Adrenal gland (tissue), 5 donors: ENCODE measurements around the gene TMPRSS4.

ENCODE experiments used
- POLR2A ChIP-seq, 2 donors: fragments of 450-650 bp; IDR thresholded peaks; one replicate each; pipeline ENCODE4 v1.6.1; 2017; ENCODE audit warnings: antibody characterized with exemption in 2 of 2, mild to moderate bottlenecking in 2 of 2, moderate library complexity in 1 of 2
- TF ChIP-seq, protein P1 (sequence below), 6 experiments: fragments of 450-650 bp in 4 of 6; fragments of 200-600 bp in 2 of 6; sonication (generic) in 1 of 6; IDR thresholded peaks; 1 replicate in 5 of 6; 2 replicates in 1 of 6; pipeline versions ENCODE4 v1.5.1 to v1.8.0; 2016 to 2021; ENCODE audit warnings: antibody characterized with exemption in 6 of 6, mild to moderate bottlenecking in 2 of 6, moderate library complexity in 1 of 6
- donor health status: DM: no; HTN: no; CAD: no.

DNA sequence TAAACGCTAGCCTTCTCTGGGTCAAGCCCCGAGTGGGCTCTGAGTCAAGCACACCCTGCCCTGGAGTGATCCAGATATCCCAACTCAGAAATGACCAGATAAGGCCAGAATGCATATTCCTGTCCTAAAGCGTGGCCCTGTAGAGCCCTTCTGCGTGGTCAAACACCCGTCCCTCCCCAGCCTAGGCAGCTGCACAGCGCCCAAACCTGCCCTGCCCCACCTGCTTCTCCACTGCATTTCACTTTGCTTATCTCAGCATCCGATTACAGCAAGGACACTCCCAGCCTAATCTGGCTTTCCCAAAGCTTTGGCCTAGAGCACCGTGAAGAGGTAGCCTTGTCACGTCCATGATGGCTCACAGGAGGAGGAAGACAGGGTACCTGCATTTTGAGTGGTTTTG is 11.9 kb upstream of the TMPRSS4 start:
- TF ChIP-seq, protein P1, sequence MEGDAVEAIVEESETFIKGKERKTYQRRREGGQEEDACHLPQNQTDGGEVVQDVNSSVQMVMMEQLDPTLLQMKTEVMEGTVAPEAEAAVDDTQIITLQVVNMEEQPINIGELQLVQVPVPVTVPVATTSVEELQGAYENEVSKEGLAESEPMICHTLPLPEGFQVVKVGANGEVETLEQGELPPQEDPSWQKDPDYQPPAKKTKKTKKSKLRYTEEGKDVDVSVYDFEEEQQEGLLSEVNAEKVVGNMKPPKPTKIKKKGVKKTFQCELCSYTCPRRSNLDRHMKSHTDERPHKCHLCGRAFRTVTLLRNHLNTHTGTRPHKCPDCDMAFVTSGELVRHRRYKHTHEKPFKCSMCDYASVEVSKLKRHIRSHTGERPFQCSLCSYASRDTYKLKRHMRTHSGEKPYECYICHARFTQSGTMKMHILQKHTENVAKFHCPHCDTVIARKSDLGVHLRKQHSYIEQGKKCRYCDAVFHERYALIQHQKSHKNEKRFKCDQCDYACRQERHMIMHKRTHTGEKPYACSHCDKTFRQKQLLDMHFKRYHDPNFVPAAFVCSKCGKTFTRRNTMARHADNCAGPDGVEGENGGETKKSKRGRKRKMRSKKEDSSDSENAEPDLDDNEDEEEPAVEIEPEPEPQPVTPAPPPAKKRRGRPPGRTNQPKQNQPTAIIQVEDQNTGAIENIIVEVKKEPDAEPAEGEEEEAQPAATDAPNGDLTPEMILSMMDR (IDR thresholded peaks at IDR 0.05): no peak
- no peak for TF ChIP-seq POLR2A (IDR thresholded peaks at IDR 0.05)
